ENCODE data around the gene M6PR. TPM values are rescaled to one million over a fixed set of nuclear protein-coding genes. Genes with fewer than 3 reads are reported as not detected.

The M6PR gene
- total RNA-seq (100 to 1,000 TPM; 185 to 188 TPM), total RNA-seq (125 to 220 reads per million in 2 donors)

DNA sequence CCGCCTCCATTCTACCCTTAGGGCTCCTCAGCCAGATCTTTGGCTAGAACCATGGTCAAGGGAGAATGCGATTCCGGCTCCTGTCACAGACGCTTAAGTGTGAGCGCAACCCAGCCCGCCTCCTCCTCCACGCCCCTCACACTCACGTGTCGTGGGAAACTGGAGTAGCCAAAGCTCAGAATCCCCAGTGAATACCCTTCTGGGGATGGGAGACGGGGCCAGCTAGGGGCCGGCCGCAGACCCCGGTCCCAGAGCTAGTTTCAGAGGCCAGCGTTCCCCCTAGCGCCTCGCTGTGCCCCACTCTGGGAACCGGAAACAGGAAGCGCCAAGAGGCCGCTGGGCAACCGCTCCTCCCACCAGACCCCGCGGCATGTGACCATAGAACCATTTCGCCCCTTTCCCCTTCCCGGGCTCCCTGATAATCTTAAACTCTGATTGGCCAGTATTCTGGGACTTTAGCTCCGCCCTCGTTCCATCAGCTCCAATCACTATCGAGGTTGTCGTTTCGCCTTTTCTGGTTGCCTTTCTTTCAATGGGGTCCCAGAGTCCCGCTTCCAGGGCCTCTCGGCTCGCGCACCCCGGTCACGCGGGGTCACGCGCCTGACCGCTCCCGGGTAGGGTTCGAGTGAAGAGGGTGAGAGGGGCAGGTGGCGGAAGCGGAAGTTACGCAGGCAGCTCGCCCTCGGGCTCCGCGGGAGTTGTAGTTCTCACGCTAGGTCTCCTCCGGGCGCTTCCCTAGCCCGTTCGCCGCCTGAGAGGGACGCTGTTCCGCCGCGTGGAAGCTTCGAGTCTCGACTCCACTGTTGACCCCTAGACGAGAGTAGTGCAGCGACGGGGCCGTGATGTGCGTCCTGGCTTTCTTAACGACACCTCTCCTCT lies at the start of gene M6PR:
M6PR (minus strand) TSS at position 304 of the 879 bp plus-strand sequence. CDS start 3,241 bp downstream, outside the sequence.
- Mint-ChIP-seq H3K27ac (peak within 1 kb of the TSS; percentile 99), H3K27me3 (no peaks in the 10 kb centered on the region), H3K36me3 (ENCODE audit: low read depth) (peaks cover 3% of the 10 kb centered on the region), H3K4me1 (peaks cover 64% of the 10 kb centered on the region), H3K4me3 (peak within 1 kb of the TSS; percentile 99)
- peak; percentile 68 for ATAC-seq
- peak; percentile 75 to 79 (median 78) for DNase-seq
- H3K9me3 ChIP-seq (ENCODE audit: control insufficient read depth, low read length, poor library complexity, severe bottlenecking): no peaks in the 10 kb centered on the region

GRCh38 chr12:8996682-8997405 lies 47.4 kb upstream of the M6PR start:
- DNase-seq (no peak), ATAC-seq (peak; percentile 74)
- peaks cover 3% of the 10 kb centered on the region for H3K36me3 Mint-ChIP-seq (ENCODE audit: low read depth)
- H3K27me3 Mint-ChIP-seq: no peaks in the 10 kb centered on the region
- peak overlapping the region; percentile 7 for H3K4me3 Mint-ChIP-seq
- H3K9me3 ChIP-seq (ENCODE audit: control insufficient read depth, low read length, poor library complexity, severe bottlenecking): no peaks in the 10 kb centered on the region
- peak overlapping the region; percentile 87 for H3K27ac Mint-ChIP-seq
- H3K4me1 Mint-ChIP-seq: peaks cover 37% of the 10 kb centered on the region

- Mint-ChIP-seq H3K4me3 (peak overlapping the region; percentile 73), H3K27me3 (no peaks in the 10 kb centered on the region), H3K27ac (peak overlapping the region; percentile 87), H3K36me3 (ENCODE audit: low read depth) (peaks cover 3% of the 10 kb centered on the region), H3K4me1 (peaks cover 37% of the 10 kb centered on the region)
- no peak for ATAC-seq
- no peaks in the 10 kb centered on the region for H3K9me3 ChIP-seq (ENCODE audit: control insufficient read depth, low read length, poor library complexity, severe bottlenecking)
- no peak for DNase-seq
Observed at GRCh38 chr12:8995021-8995775, 45.8 kb upstream of the M6PR start.

DNA sequence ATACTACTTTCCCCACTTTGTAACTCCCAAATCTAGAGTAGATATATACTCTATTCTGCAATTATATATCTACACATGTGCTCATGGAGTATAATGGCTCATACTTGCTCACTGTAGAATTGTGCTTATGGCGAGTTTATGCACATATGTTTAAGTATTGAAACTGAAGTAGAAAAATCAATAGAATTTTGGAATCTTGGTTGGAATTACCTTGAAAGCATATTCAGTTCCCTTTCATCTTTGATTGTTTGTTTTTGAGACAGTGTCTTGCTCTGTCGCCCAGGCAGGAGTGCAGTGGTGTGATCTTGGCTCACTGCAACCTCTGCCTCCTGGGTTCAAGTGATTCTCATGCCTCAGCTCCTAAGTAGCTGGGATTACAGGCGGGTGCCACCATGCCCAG lies 44.4 kb upstream of the M6PR start:
- no peak for ATAC-seq
- Mint-ChIP-seq H3K4me1 (peaks cover 38% of the 10 kb centered on the region), H3K36me3 (ENCODE audit: low read depth) (peaks cover 3% of the 10 kb centered on the region), H3K27me3 (no peaks in the 10 kb centered on the region), H3K4me3 (peak overlapping the region; percentile 70), H3K27ac (peak overlapping the region; percentile 87)
- no peak for DNase-seq
- no peaks in the 10 kb centered on the region for H3K9me3 ChIP-seq (ENCODE audit: control insufficient read depth, low read length, poor library complexity, severe bottlenecking)

DNA sequence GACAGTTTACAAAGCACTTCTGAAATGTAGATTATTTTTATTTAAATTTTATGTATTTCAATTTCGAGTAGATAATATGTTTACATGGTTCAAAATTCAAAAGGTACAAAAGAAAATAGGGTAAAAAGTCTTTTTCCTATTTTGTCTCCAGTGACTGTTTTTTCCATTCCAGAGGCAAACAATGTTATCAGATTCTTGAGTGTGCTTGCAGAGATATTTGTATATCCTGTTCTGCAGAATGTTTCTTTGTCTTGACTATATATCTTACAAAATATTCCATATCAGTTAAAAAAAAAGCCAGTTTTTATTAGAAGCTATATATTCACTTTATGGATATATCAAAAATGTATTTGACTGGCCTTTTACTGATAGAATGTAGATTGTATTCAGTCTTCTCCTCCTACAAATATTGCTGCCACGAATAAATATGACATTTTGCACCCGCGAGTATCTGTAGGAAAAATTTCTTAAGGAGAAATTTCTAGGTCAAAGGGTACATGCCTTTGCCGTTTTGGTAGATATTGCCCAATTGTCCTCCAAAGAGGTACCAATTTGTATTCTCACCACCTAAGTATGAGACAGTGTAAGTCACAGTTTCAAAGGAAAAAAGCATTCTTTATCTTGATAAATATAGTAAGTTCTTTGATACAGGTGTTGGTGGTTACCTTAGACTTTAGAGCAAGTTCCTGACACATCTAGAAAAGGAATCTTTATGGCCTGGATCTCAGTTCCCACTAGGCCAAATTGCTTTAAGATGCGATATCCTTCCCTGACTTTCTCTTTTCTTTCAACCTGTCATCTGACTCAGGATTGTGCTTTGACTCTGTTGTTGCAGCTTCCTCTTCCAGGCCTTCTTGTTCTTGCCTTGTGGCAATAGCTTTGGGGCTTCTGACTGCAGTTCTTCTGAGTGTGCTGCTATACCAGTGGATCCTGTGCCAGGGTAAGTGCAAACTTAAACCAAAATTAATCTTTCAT lies 42.2 kb upstream of the M6PR start:
- H3K27me3 Mint-ChIP-seq: no peaks in the 10 kb centered on the region
- H3K36me3 Mint-ChIP-seq (ENCODE audit: low read depth): peaks cover 5% of the 10 kb centered on the region
- H3K4me1 Mint-ChIP-seq: peaks cover 46% of the 10 kb centered on the region
- peak overlapping the region; percentile 82 for H3K27ac Mint-ChIP-seq
- no peaks in the 10 kb centered on the region for H3K9me3 ChIP-seq (ENCODE audit: control insufficient read depth, low read length, poor library complexity, severe bottlenecking)
- ATAC-seq (peak; percentile 51), DNase-seq (no peak)
- peak overlapping the region; percentile 80 for H3K4me3 Mint-ChIP-seq

DNA sequence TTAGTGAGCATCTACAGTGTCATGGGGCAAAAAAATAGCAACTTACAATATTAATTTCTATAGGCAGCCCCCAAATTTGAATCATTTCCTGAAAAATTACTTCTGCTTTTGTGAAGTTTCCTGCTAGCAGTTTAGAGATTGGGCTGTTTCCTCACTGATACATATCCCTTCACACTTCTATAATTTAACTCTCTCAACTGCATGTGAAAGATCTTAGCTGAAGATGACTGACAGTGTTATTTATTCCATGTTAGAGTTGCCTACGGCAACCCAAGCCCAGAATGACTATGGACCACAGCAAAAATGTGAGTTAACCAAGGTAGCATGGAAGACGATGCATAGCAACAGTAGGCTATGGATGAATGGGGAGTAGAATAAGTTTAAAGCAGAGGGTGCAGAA lies 40.0 kb upstream of the M6PR start, which contains the start of gene KLRG1:
KLRG1 (plus strand) TSS at position 134 of the 400 bp plus-strand sequence; CDS start at position 224, 90 bp downstream.
- DNase-seq (no peak), ATAC-seq (peak; percentile 49)
- H3K4me3 Mint-ChIP-seq: peak within 1 kb of the TSS; percentile 66
- no peaks in the 10 kb centered on the region for H3K9me3 ChIP-seq (ENCODE audit: control insufficient read depth, low read length, poor library complexity, severe bottlenecking)
- H3K4me1 Mint-ChIP-seq: peaks cover 37% of the 10 kb centered on the region
- H3K36me3 Mint-ChIP-seq (ENCODE audit: low read depth): peaks cover 2% of the 10 kb centered on the region
- H3K27ac Mint-ChIP-seq: peak within 1 kb of the TSS; percentile 79
- H3K27me3 Mint-ChIP-seq: no peaks in the 10 kb centered on the region

DNA sequence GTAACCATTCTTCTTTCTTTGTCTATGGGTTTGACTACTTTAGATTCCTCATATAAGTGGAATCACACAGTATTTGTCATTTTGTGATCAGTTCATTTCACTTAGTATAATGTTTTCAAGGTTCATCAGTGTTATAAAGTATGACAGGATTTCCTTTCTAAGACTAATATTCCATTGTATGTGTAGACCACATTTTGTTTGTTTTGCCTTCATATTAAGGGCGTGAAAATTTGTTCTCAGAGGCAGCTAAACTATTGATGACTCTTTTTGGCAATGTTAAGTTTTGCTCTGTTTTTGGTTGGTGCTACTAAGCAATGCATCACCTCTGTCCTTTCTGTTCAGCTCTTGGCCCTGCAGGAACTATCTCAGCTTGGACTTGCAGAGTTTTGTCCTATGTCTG lies 38.2 kb upstream of the M6PR start:
- H3K4me1 Mint-ChIP-seq: peaks cover 34% of the 10 kb centered on the region
- H3K36me3 Mint-ChIP-seq (ENCODE audit: low read depth): peaks cover 2% of the 10 kb centered on the region
- H3K27ac Mint-ChIP-seq: peak overlapping the region; percentile 79
- no peaks in the 10 kb centered on the region for H3K9me3 ChIP-seq (ENCODE audit: control insufficient read depth, low read length, poor library complexity, severe bottlenecking)
- ATAC-seq (peak; percentile 25), DNase-seq (no peak)
- H3K27me3 Mint-ChIP-seq: no peaks in the 10 kb centered on the region
- H3K4me3 Mint-ChIP-seq: peak overlapping the region; percentile 1

- Mint-ChIP-seq H3K4me1 (peaks cover 32% of the 10 kb centered on the region), H3K27me3 (no peaks in the 10 kb centered on the region), H3K36me3 (ENCODE audit: low read depth) (peaks cover 2% of the 10 kb centered on the region), H3K27ac (peak overlapping the region; percentile 79), H3K4me3 (peak overlapping the region; percentile 1)
- ATAC-seq: no peak
- no peaks in the 10 kb centered on the region for H3K9me3 ChIP-seq (ENCODE audit: control insufficient read depth, low read length, poor library complexity, severe bottlenecking)
- no peak for DNase-seq
Observed at GRCh38 chr12:8987163-8987562, 37.7 kb upstream of the M6PR start.

DNA sequence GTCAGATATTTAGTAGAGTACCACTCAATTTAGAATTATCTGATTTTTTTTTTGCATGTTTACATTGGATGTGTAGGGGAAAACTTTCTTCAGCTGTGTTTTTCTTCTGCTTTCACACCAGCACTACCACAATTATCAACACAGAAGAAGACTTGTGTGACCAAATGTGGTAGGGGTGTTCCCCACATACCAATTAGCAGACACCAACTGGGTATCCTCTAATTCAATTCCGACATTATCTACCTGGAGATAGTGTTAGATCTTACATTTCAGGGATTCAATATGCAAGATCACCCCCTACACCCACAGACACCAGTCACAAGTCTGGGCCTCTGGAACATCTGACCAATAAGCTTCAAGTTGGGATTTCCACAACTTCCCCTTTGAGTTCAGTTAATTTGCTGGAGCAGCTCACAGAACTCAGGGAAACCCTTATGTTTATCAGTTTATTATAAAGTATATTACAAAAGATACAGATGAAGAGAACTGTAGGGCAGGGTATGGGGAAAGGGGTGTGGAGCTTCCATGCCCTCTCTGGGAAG lies 35.8 kb upstream of the M6PR start:
- no peak for DNase-seq
- H3K9me3 ChIP-seq (ENCODE audit: control insufficient read depth, low read length, poor library complexity, severe bottlenecking): no peaks in the 10 kb centered on the region
- peaks cover 3% of the 10 kb centered on the region for H3K36me3 Mint-ChIP-seq (ENCODE audit: low read depth)
- H3K27me3 Mint-ChIP-seq: no peaks in the 10 kb centered on the region
- H3K4me3 Mint-ChIP-seq: no peak overlapping the region
- peaks cover 29% of the 10 kb centered on the region for H3K4me1 Mint-ChIP-seq
- H3K27ac Mint-ChIP-seq: no peak overlapping the region
- no peak for ATAC-seq

GRCh38 chr12:8980137-8980536 lies 30.7 kb upstream of the M6PR start:
- Mint-ChIP-seq H3K27ac (peak overlapping the region; percentile 1), H3K27me3 (no peaks in the 10 kb centered on the region), H3K4me1 (peaks cover 7% of the 10 kb centered on the region), H3K4me3 (no peak overlapping the region), H3K36me3 (ENCODE audit: low read depth) (peaks cover 4% of the 10 kb centered on the region)
- DNase-seq (no peak), ATAC-seq (no peak)
- peaks cover 4% of the 10 kb centered on the region for H3K9me3 ChIP-seq (ENCODE audit: control insufficient read depth, low read length, poor library complexity, severe bottlenecking)

DNA sequence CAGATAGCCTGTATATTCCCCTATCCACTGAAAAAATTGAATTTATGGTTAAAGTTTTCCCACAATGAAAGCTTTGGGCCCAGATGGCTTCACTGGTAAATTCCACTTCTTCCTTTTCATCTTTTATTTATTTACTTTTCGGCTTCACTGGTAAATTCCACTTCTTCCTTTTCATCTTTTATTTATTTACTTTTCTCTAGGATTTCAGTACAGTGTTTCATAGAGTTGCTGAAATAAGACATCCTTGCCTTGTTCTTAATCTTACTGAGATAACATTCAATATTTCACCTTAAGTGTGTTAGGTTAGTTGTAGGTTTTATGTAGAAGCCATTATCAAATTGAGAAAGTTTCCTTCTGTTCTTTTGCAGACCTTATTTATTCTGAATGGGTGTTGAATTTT lies 21.0 kb upstream of the M6PR start:
- Mint-ChIP-seq H3K4me1 (no peaks in the 10 kb centered on the region), H3K4me3 (no peak overlapping the region), H3K27me3 (no peaks in the 10 kb centered on the region), H3K36me3 (ENCODE audit: low read depth) (peaks cover 4% of the 10 kb centered on the region), H3K27ac (peak overlapping the region; percentile 30)
- ATAC-seq (no peak), DNase-seq (no peak)
- peaks cover 5% of the 10 kb centered on the region for H3K9me3 ChIP-seq (ENCODE audit: control insufficient read depth, low read length, poor library complexity, severe bottlenecking)

Data from T-helper 17 cell (primary cell).